Measurements from ENCODE around the gene NPEPPS.

Gene NPEPPS

GRCh38 chr17:47629826-47630225 is 98.9 kb downstream of the NPEPPS start:
- DNase-seq (ENCODE audit: low spot score in 2 of 2) (no peak), ATAC-seq (ENCODE audit: low read depth) (no peak)
- H3K9me3 Mint-ChIP-seq, result no peaks in the 10 kb centered on the region
- H3K27ac Mint-ChIP-seq, result no peak overlapping the region
- H3K4me1 Mint-ChIP-seq, result no peaks in the 10 kb centered on the region
- no peaks in the 10 kb centered on the region for H3K27me3 Mint-ChIP-seq
- H3K4me3 Mint-ChIP-seq, result no peak overlapping the region
- H3K36me3 Mint-ChIP-seq, result peaks cover 3% of the 10 kb centered on the region

- DNase-seq (ENCODE audit: low spot score in 2 of 2) (no peak), ATAC-seq (ENCODE audit: low read depth) (no peak)
- peaks cover 5% of the 10 kb centered on the region for H3K36me3 Mint-ChIP-seq
- H3K4me1 Mint-ChIP-seq, result no peaks in the 10 kb centered on the region
- H3K9me3 Mint-ChIP-seq, result no peaks in the 10 kb centered on the region
- no peak overlapping the region for H3K4me3 Mint-ChIP-seq
- H3K27me3 Mint-ChIP-seq, result no peaks in the 10 kb centered on the region
- no peak overlapping the region for H3K27ac Mint-ChIP-seq
These were observed 99.7 kb downstream of the NPEPPS start for GRCh38 chr17:47630614-47631013.

GRCh38 chr17:47632991-47633390 is 102.1 kb downstream of the NPEPPS start:
- H3K36me3 Mint-ChIP-seq, result peaks cover 5% of the 10 kb centered on the region
- no peaks in the 10 kb centered on the region for H3K9me3 Mint-ChIP-seq
- DNase-seq (ENCODE audit: low spot score in 2 of 2) (no peak), ATAC-seq (ENCODE audit: low read depth) (no peak)
- no peak overlapping the region for H3K4me3 Mint-ChIP-seq
- no peaks in the 10 kb centered on the region for H3K4me1 Mint-ChIP-seq
- no peak overlapping the region for H3K27ac Mint-ChIP-seq
- no peaks in the 10 kb centered on the region for H3K27me3 Mint-ChIP-seq

- Mint-ChIP-seq H3K4me1 (no peaks in the 10 kb centered on the region), H3K36me3 (peaks cover 5% of the 10 kb centered on the region), H3K9me3 (no peaks in the 10 kb centered on the region), H3K27ac (no peak overlapping the region), H3K27me3 (no peaks in the 10 kb centered on the region), H3K4me3 (no peak overlapping the region)
- DNase-seq (ENCODE audit: low spot score in 2 of 2), result no peak
- ATAC-seq (ENCODE audit: low read depth), result no peak
These were observed 103.1 kb downstream of the NPEPPS start for GRCh38 chr17:47633996-47634395.

GRCh38 chr17:47634870-47635269 is 104.0 kb downstream of the NPEPPS start:
- Mint-ChIP-seq H3K36me3 (peaks cover 5% of the 10 kb centered on the region), H3K27me3 (no peaks in the 10 kb centered on the region), H3K9me3 (no peaks in the 10 kb centered on the region), H3K4me3 (no peak overlapping the region), H3K27ac (no peak overlapping the region), H3K4me1 (no peaks in the 10 kb centered on the region)
- ATAC-seq (ENCODE audit: low read depth) (no peak), DNase-seq (ENCODE audit: low spot score in 2 of 2) (no peak)

- Mint-ChIP-seq H3K4me1 (no peaks in the 10 kb centered on the region), H3K36me3 (peaks cover 5% of the 10 kb centered on the region), H3K4me3 (no peak overlapping the region), H3K9me3 (no peaks in the 10 kb centered on the region), H3K27me3 (no peaks in the 10 kb centered on the region), H3K27ac (no peak overlapping the region)
- ATAC-seq (ENCODE audit: low read depth) (no peak), DNase-seq (ENCODE audit: low spot score in 2 of 2) (no peak)
These were observed 104.8 kb downstream of the NPEPPS start for GRCh38 chr17:47635734-47636133.

GRCh38 chr17:47636273-47637030 is 105.5 kb downstream of the NPEPPS start:
- no peaks in the 10 kb centered on the region for H3K9me3 Mint-ChIP-seq
- no peak overlapping the region for H3K4me3 Mint-ChIP-seq
- H3K36me3 Mint-ChIP-seq, result peaks cover 2% of the 10 kb centered on the region
- no peaks in the 10 kb centered on the region for H3K27me3 Mint-ChIP-seq
- no peak overlapping the region for H3K27ac Mint-ChIP-seq
- DNase-seq (ENCODE audit: low spot score in 2 of 2), result no peak
- ATAC-seq (ENCODE audit: low read depth), result no peak
- H3K4me1 Mint-ChIP-seq, result no peaks in the 10 kb centered on the region

- DNase-seq (ENCODE audit: low spot score in 2 of 2) (no peak), ATAC-seq (ENCODE audit: low read depth) (no peak)
- Mint-ChIP-seq H3K36me3 (peaks cover 2% of the 10 kb centered on the region), H3K9me3 (no peaks in the 10 kb centered on the region), H3K27me3 (no peaks in the 10 kb centered on the region), H3K4me1 (peaks cover 2% of the 10 kb centered on the region), H3K27ac (no peak overlapping the region), H3K4me3 (no peak overlapping the region)
These were observed 108.0 kb downstream of the NPEPPS start for GRCh38 chr17:47638903-47639302.

GRCh38 chr17:47640076-47640475 is 109.2 kb downstream of the NPEPPS start:
- H3K27me3 Mint-ChIP-seq, result no peaks in the 10 kb centered on the region
- no peaks in the 10 kb centered on the region for H3K36me3 Mint-ChIP-seq
- H3K4me3 Mint-ChIP-seq, result no peak overlapping the region
- ATAC-seq (ENCODE audit: low read depth) (no peak), DNase-seq (ENCODE audit: low spot score in 2 of 2) (no peak)
- H3K27ac Mint-ChIP-seq, result no peak overlapping the region
- no peaks in the 10 kb centered on the region for H3K9me3 Mint-ChIP-seq
- H3K4me1 Mint-ChIP-seq, result peaks cover 7% of the 10 kb centered on the region

- ATAC-seq (ENCODE audit: low read depth) (no peak), DNase-seq (ENCODE audit: low spot score in 2 of 2) (no peak)
- H3K27ac Mint-ChIP-seq, result no peak overlapping the region
- no peak overlapping the region for H3K4me3 Mint-ChIP-seq
- H3K27me3 Mint-ChIP-seq, result no peaks in the 10 kb centered on the region
- H3K4me1 Mint-ChIP-seq, result peaks cover 7% of the 10 kb centered on the region
- no peaks in the 10 kb centered on the region for H3K9me3 Mint-ChIP-seq
- no peaks in the 10 kb centered on the region for H3K36me3 Mint-ChIP-seq
These were observed 110.3 kb downstream of the NPEPPS start for GRCh38 chr17:47641202-47641601.

- no peaks in the 10 kb centered on the region for H3K27me3 Mint-ChIP-seq
- DNase-seq (ENCODE audit: low spot score in 2 of 2) (no peak), ATAC-seq (ENCODE audit: low read depth) (no peak)
- H3K27ac Mint-ChIP-seq, result no peak overlapping the region
- no peaks in the 10 kb centered on the region for H3K36me3 Mint-ChIP-seq
- no peaks in the 10 kb centered on the region for H3K9me3 Mint-ChIP-seq
- H3K4me1 Mint-ChIP-seq, result peaks cover 7% of the 10 kb centered on the region
- no peak overlapping the region for H3K4me3 Mint-ChIP-seq
These were observed 112.2 kb downstream of the NPEPPS start for GRCh38 chr17:47643116-47643515.

- Mint-ChIP-seq H3K4me1 (peaks cover 10% of the 10 kb centered on the region), H3K9me3 (no peaks in the 10 kb centered on the region), H3K4me3 (no peak overlapping the region), H3K36me3 (no peaks in the 10 kb centered on the region), H3K27ac (peak overlapping the region; percentile 7), H3K27me3 (no peaks in the 10 kb centered on the region)
- ATAC-seq (ENCODE audit: low read depth) (no peak), DNase-seq (ENCODE audit: low spot score in 2 of 2) (no peak)
These were observed 113.4 kb downstream of the NPEPPS start for GRCh38 chr17:47644324-47644723.

GRCh38 chr17:47649153-47649971 is 118.5 kb downstream of the NPEPPS start, which contains the start of gene KPNB1:
TSS of gene KPNB1 (plus strand) at chr17:47649919. CDS start at chr17:47650245, 326 bp downstream.
- Mint-ChIP-seq H3K36me3 (peaks cover 12% of the 10 kb centered on the region), H3K4me1 (peaks cover 30% of the 10 kb centered on the region), H3K27me3 (no peaks in the 10 kb centered on the region), H3K27ac (peak within 1 kb of the TSS; percentile 87), H3K9me3 (no peaks in the 10 kb centered on the region), H3K4me3 (peak within 1 kb of the TSS; percentile 97)
- ATAC-seq (ENCODE audit: low read depth), result peak; percentile 79
- DNase-seq (ENCODE audit: low spot score in 2 of 2), result peak; percentile 86 to 94

GRCh38 chr17:47649972-47650524 is 119.1 kb downstream of the NPEPPS start:
- Mint-ChIP-seq H3K27ac (peak overlapping the region; percentile 87), H3K4me3 (peak overlapping the region; percentile 97), H3K9me3 (no peaks in the 10 kb centered on the region), H3K27me3 (no peaks in the 10 kb centered on the region), H3K4me1 (peaks cover 30% of the 10 kb centered on the region), H3K36me3 (peaks cover 18% of the 10 kb centered on the region)
- no peak for DNase-seq (ENCODE audit: low spot score in 2 of 2)
- ATAC-seq (ENCODE audit: low read depth), result peak; percentile 7
